ENCODE results near the gene ELAVL2.

ELAVL2 gene

GRCh38 chr9:23823269-23823668 is 2.8 kb downstream of the ELAVL2 start:
- no peaks in the 10 kb centered on the region for H3K36me3 ChIP-seq (ENCODE audit: insufficient read depth, low read length)
- H3K4me2 ChIP-seq (ENCODE audit: low read length) = no peak overlapping the region
- no peak overlapping the region for H2AFZ ChIP-seq (ENCODE audit: low read length)
- no peaks in the 10 kb centered on the region for H3K9me3 ChIP-seq (ENCODE audit: low read length)
- H3K4me1 ChIP-seq (ENCODE audit: insufficient read depth, low read length, severe bottlenecking) = no peaks in the 10 kb centered on the region
- no peaks in the 10 kb centered on the region for H3K27me3 ChIP-seq (ENCODE audit: insufficient read depth, low read length)
- no peak overlapping the region for H3K27ac ChIP-seq (ENCODE audit: low read depth, low read length, poor library complexity, severe bottlenecking)
- H3K9ac ChIP-seq (ENCODE audit: low read length) = no peak overlapping the region
- no peaks in the 10 kb centered on the region for H3F3A ChIP-seq (ENCODE audit: insufficient read depth, low read length)
- H3K4me3 ChIP-seq (ENCODE audit: low read depth, low read length, poor library complexity, severe bottlenecking) = no peak overlapping the region
- no peaks in the 10 kb centered on the region for H3K9me2 ChIP-seq (ENCODE audit: low read depth, low read length)
- no peaks in the 10 kb centered on the region for H4K20me1 ChIP-seq (ENCODE audit: insufficient read depth, low read length)
- TF ChIP-seq EZH2 (IDR thresholded peaks at IDR 0.05; ENCODE audit: borderline replicate concordance, low read length) (no peak), CTCF (IDR thresholded peaks at IDR 0.05; ENCODE audit: low read length) (no peak)
- H3K79me2 ChIP-seq (ENCODE audit: insufficient read depth, low read length) = no peaks in the 10 kb centered on the region

GRCh38 chr9:23822261-23823169 is 3.5 kb downstream of the ELAVL2 start:
- Histone ChIP-seq H3K27me3 (ENCODE audit: insufficient read depth, low read length) (no peaks in the 10 kb centered on the region), H3K27ac (ENCODE audit: low read depth, low read length, poor library complexity, severe bottlenecking) (no peak overlapping the region), H4K20me1 (ENCODE audit: insufficient read depth, low read length) (no peaks in the 10 kb centered on the region), H3K9ac (ENCODE audit: low read length) (no peak overlapping the region), H3K79me2 (ENCODE audit: insufficient read depth, low read length) (no peaks in the 10 kb centered on the region), H3K9me3 (ENCODE audit: low read length) (no peaks in the 10 kb centered on the region), H3K4me2 (ENCODE audit: low read length) (no peak overlapping the region), H3K4me1 (ENCODE audit: insufficient read depth, low read length, severe bottlenecking) (no peaks in the 10 kb centered on the region), H3K36me3 (ENCODE audit: insufficient read depth, low read length) (no peaks in the 10 kb centered on the region), H2AFZ (ENCODE audit: low read length) (no peak overlapping the region), H3F3A (ENCODE audit: insufficient read depth, low read length) (no peaks in the 10 kb centered on the region), H3K4me3 (ENCODE audit: low read depth, low read length, poor library complexity, severe bottlenecking) (no peak overlapping the region), H3K9me2 (ENCODE audit: low read depth, low read length) (no peaks in the 10 kb centered on the region)
- TF ChIP-seq EZH2 (IDR thresholded peaks at IDR 0.05; ENCODE audit: borderline replicate concordance, low read length) = no peak
- TF ChIP-seq CTCF (IDR thresholded peaks at IDR 0.05; ENCODE audit: low read length) = no peak

- H3K9ac ChIP-seq (ENCODE audit: low read length) = no peak overlapping the region
- H2AFZ ChIP-seq (ENCODE audit: low read length) = no peak overlapping the region
- H3K4me1 ChIP-seq (ENCODE audit: insufficient read depth, low read length, severe bottlenecking) = no peaks in the 10 kb centered on the region
- H3K9me3 ChIP-seq (ENCODE audit: low read length) = no peaks in the 10 kb centered on the region
- H3K4me2 ChIP-seq (ENCODE audit: low read length) = no peak overlapping the region
- H3K36me3 ChIP-seq (ENCODE audit: insufficient read depth, low read length) = no peaks in the 10 kb centered on the region
- no peak overlapping the region for H3K4me3 ChIP-seq (ENCODE audit: low read depth, low read length, poor library complexity, severe bottlenecking)
- H3K79me2 ChIP-seq (ENCODE audit: insufficient read depth, low read length) = no peaks in the 10 kb centered on the region
- no peaks in the 10 kb centered on the region for H4K20me1 ChIP-seq (ENCODE audit: insufficient read depth, low read length)
- no peaks in the 10 kb centered on the region for H3F3A ChIP-seq (ENCODE audit: insufficient read depth, low read length)
- TF ChIP-seq EZH2 (IDR thresholded peaks at IDR 0.05; ENCODE audit: borderline replicate concordance, low read length) = no peak
- TF ChIP-seq CTCF (IDR thresholded peaks at IDR 0.05; ENCODE audit: low read length) = no peak
- no peaks in the 10 kb centered on the region for H3K9me2 ChIP-seq (ENCODE audit: low read depth, low read length)
- H3K27ac ChIP-seq (ENCODE audit: low read depth, low read length, poor library complexity, severe bottlenecking) = no peak overlapping the region
- H3K27me3 ChIP-seq (ENCODE audit: insufficient read depth, low read length) = no peaks in the 10 kb centered on the region
Observed at GRCh38 chr9:23821375-23822181, 4.5 kb downstream of the ELAVL2 start.
